Progenitor cell of endocrine pancreas (in vitro differentiated cells): ENCODE results near the gene TANC1. TPM values are rescaled to one million over a fixed set of nuclear protein-coding genes. Genes with fewer than 3 reads are reported as not detected.

Experiments used
- DNase-seq: peaks from one replicate; pipeline ENCODE4 v3.0.0; 2021; ENCODE audit warnings: low spot score; ENCODE audit not compliant: unreplicated experiment
- H3K27ac Mint-ChIP-seq: 2 replicates; pipeline ENCODE4 v1.8.0; 2021; ENCODE audit warnings: mild to moderate bottlenecking, moderate library complexity, mixed read lengths
- H3K27me3 Mint-ChIP-seq: 2 replicates; pipeline ENCODE4 v1.8.0; 2021; ENCODE audit warnings: mixed read lengths
- H3K36me3 Mint-ChIP-seq: 2 replicates; pipeline ENCODE4 v1.8.0; 2022; ENCODE audit warnings: mixed read lengths; ENCODE audit not compliant: insufficient read depth
- H3K4me1 Mint-ChIP-seq: 2 replicates; pipeline ENCODE4 v1.8.0; 2021; ENCODE audit warnings: low read depth, mixed read lengths
- H3K4me3 Mint-ChIP-seq: 2 replicates; pipeline ENCODE4 v1.8.0; 2021; ENCODE audit warnings: low read depth, mild to moderate bottlenecking, moderate library complexity, mixed read lengths
- H3K9me3 Mint-ChIP-seq: 2 replicates; pipeline ENCODE4 v1.8.0; 2021; ENCODE audit warnings: low read depth, mixed read lengths
- total RNA-seq: library from RNA; stranded (reverse); gene quantifications from 2 replicates; pipeline ENCODE4 v1.2.1, GENCODE V29; 2021
- TF ChIP-seq, protein P1 (sequence below): fragments of 200-600 bp; sonication (generic); IDR thresholded peaks from one replicate; pipeline ENCODE4 v1.5.0; 2021; ENCODE audit warnings: antibody characterized with exemption, mild to moderate bottlenecking; ENCODE audit not compliant: unreplicated experiment

Gene TANC1
- total RNA-seq, 1 donor from 2014 or later, result 29.8 TPM

DNA sequence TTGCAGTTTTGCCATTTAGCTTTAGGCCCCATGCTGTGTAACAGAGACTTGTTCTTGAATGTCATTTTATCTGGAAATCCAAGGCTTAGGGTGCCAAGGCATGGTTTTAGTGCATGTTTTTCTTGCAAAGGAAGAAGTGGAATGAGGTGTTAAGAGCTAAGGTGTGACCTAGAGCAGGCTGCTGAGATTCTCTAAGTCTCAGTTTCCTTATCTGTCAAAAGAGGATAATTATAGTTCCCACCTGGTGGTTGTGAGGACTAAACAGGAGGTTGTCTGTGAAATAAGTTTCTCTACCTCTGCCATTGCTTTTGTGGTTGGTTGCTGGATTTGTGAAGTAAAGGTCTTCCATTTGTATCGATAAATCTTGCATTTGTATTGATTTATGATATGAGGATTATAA is 82.0 kb downstream of the TANC1 start:
- peaks cover 16% of the 10 kb centered on the region for H3K4me1 Mint-ChIP-seq
- no peak for DNase-seq

DNA sequence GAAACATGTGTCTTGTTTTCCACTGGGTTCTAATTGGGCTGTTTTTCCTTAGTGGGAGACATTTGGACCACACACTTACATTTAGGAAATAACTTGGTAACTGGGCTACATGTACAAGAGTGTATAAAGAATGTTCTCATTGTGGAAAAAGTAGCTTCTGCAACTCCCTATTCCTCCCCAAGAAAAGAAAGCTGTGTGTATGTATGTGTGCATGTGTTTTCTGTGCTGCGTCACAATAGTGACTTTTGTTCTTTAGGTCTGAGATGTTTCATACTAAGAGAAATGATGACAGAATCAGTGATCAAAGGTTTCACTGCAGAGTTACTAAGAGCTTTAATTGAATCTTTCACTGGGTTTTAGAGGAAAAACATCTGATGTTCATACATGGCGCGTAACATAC is 82.7 kb downstream of the TANC1 start:
- no peak for DNase-seq
- TF ChIP-seq, protein P1, sequence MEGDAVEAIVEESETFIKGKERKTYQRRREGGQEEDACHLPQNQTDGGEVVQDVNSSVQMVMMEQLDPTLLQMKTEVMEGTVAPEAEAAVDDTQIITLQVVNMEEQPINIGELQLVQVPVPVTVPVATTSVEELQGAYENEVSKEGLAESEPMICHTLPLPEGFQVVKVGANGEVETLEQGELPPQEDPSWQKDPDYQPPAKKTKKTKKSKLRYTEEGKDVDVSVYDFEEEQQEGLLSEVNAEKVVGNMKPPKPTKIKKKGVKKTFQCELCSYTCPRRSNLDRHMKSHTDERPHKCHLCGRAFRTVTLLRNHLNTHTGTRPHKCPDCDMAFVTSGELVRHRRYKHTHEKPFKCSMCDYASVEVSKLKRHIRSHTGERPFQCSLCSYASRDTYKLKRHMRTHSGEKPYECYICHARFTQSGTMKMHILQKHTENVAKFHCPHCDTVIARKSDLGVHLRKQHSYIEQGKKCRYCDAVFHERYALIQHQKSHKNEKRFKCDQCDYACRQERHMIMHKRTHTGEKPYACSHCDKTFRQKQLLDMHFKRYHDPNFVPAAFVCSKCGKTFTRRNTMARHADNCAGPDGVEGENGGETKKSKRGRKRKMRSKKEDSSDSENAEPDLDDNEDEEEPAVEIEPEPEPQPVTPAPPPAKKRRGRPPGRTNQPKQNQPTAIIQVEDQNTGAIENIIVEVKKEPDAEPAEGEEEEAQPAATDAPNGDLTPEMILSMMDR, result no peak
- no peak overlapping the region for H3K4me3 Mint-ChIP-seq
- peaks cover 15% of the 10 kb centered on the region for H3K4me1 Mint-ChIP-seq
- no peak overlapping the region for H3K27ac Mint-ChIP-seq
- peaks cover 4% of the 10 kb centered on the region for H3K36me3 Mint-ChIP-seq
- no peaks in the 10 kb centered on the region for H3K27me3 Mint-ChIP-seq
- no peaks in the 10 kb centered on the region for H3K9me3 Mint-ChIP-seq

More for the DNA sequence above, 82.0 kb downstream of the TANC1 start:
- H3K4me3 Mint-ChIP-seq, result no peak overlapping the region
- H3K9me3 Mint-ChIP-seq, result no peaks in the 10 kb centered on the region
- peaks cover 4% of the 10 kb centered on the region for H3K36me3 Mint-ChIP-seq
- no peaks in the 10 kb centered on the region for H3K27me3 Mint-ChIP-seq
- no peak overlapping the region for H3K27ac Mint-ChIP-seq
- TF ChIP-seq, protein P1, result no peak

DNA sequence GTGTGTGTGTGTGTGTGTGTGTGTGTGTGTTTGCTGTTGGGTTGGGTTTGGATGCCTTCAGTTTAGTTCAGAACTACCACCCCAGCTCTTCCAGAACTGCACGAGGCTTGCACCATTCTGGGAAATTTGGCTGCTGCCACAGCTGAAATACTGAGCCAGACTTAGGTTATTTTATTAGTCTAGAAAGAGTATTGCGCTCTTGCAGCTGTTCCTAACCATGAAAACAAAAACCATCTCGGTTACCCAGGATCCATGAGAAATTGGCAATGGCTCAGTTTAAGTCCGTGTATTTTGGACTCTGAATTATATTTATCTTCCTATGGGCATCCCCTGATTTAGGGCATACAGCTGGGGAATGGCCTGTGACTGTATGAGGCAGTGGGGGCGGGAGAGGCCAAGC is 83.2 kb downstream of the TANC1 start:
- peaks cover 15% of the 10 kb centered on the region for H3K4me1 Mint-ChIP-seq
- peaks cover 4% of the 10 kb centered on the region for H3K36me3 Mint-ChIP-seq
- H3K4me3 Mint-ChIP-seq, result no peak overlapping the region
- H3K27ac Mint-ChIP-seq, result no peak overlapping the region
- DNase-seq, result no peak
- no peaks in the 10 kb centered on the region for H3K27me3 Mint-ChIP-seq
- H3K9me3 Mint-ChIP-seq, result no peaks in the 10 kb centered on the region
- TF ChIP-seq, protein P1, result no peak

DNA sequence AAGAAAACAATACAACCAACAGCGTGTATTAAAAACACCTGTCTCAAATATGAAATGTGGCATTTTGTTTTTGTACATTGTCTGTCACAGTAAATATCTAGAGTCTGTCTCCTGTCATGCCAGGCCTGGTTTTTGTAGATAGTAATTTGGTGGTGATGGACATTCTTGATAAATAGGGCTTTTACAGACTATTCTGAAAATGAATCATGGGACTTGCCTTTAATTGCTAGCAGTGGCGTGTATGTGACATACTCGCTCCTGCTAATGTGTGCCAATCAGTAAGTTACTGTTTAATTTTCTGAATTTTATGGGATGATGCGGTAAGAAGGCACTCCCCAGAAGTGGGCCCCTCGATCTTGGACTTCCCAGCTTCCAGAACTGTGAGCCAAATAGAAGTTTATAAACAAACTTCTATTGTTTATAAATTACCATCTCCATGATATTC is 83.7 kb downstream of the TANC1 start:
- TF ChIP-seq, protein P1, result no peak
- Mint-ChIP-seq H3K4me1 (peaks cover 11% of the 10 kb centered on the region), H3K27me3 (no peaks in the 10 kb centered on the region), H3K9me3 (no peaks in the 10 kb centered on the region), H3K27ac (no peak overlapping the region), H3K4me3 (no peak overlapping the region), H3K36me3 (peaks cover 4% of the 10 kb centered on the region)
- DNase-seq, result no peak

DNA sequence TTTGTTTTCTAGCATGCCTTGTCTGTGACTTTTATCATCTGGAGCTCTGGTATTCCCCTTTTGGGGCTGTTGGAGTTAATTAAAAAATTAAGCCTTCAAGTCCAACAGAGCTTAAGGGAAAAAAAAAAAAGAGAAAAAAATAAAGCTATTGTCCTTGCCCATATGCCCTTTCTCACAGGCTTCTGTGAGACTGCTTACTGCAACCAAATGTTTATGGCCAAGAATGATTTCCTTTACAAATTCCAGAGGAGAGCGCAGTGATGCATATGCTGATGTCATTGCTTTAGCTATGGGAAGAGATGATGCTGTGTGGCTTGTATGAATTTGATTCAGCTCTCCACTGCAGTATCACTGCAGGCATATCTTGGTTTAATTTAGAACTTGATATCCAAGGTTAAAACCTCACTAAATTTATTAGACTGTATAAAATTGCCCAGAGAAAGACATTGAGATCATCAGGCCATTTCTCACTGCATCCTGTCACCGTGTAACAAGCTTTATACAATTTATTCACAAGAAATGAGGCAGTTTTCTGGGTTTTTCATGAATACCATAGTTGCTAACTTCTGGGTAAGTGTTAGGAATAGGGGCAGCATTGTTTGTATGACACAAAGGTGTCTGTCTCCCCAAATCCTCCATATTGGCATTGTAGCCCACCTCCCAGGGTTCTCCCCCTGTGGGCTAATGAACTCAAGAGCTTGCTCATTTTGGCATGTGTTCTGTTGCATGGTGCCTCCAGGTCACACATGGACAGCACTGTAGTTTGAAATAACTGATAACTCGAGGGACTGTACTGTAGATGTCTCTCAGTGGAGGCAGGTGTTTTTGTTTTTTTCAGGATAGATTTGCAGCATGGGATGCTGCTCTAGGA is 85.0 kb downstream of the TANC1 start:
- H3K36me3 Mint-ChIP-seq, result peaks cover 4% of the 10 kb centered on the region
- no peak overlapping the region for H3K27ac Mint-ChIP-seq
- no peak for DNase-seq
- no peaks in the 10 kb centered on the region for H3K27me3 Mint-ChIP-seq
- TF ChIP-seq, protein P1, result no peak
- peaks cover 14% of the 10 kb centered on the region for H3K4me1 Mint-ChIP-seq
- H3K4me3 Mint-ChIP-seq, result no peak overlapping the region
- H3K9me3 Mint-ChIP-seq, result no peaks in the 10 kb centered on the region
